ENCODE data around the gene PRRX2.

The PRRX2 gene

GRCh38 chr9:129665389-129665775, at the start of gene PRRX2:
Gene PRRX2, plus strand, starts transcription at chr9:129665647. Its CDS starts 221 bp downstream, at chr9:129665868.
- DNase-seq (ENCODE audit: low read depth in 2 of 2), result peak in 1 of 2 donors; percentile 37

- no peak for DNase-seq (ENCODE audit: low read depth in 2 of 2)
These were observed 48.3 kb upstream of the PRRX2 start for GRCh38 chr9:129617167-129617566.

- DNase-seq (ENCODE audit: low read depth in 2 of 2), result no peak
These were observed 45.4 kb upstream of the PRRX2 start for GRCh38 chr9:129619787-129620668.

- no peak for DNase-seq (ENCODE audit: low read depth in 2 of 2)
These were observed 44.7 kb upstream of the PRRX2 start, which contains the start of gene C9orf50 for GRCh38 chr9:129620669-129621295. Gene C9orf50, minus strand, starts transcription at chr9:129621101. Its CDS starts 527 bp downstream, at chr9:129620574.

GRCh38 chr9:129623331-129623730, 42.1 kb upstream of the PRRX2 start:
- no peak for DNase-seq (ENCODE audit: low read depth in 2 of 2)

- peak; percentile 66 to 76 for DNase-seq (ENCODE audit: low read depth in 2 of 2)
These were observed 41.2 kb upstream of the PRRX2 start for GRCh38 chr9:129624168-129624759.

- DNase-seq (ENCODE audit: low read depth in 2 of 2), result no peak
These were observed 40.5 kb upstream of the PRRX2 start for GRCh38 chr9:129624947-129625346.

- peak; percentile 85 to 89 for DNase-seq (ENCODE audit: low read depth in 2 of 2)
These were observed 39.3 kb upstream of the PRRX2 start, which contains the start of gene NTMT1 for GRCh38 chr9:129626079-129626624. Gene NTMT1, plus strand, starts transcription at chr9:129626163. Its CDS starts 6,541 bp downstream, at chr9:129632704.

- DNase-seq (ENCODE audit: low read depth in 2 of 2), result no peak
These were observed 38.7 kb upstream of the PRRX2 start for GRCh38 chr9:129626625-129627284.

GRCh38 chr9:129627556-129628440, 37.6 kb upstream of the PRRX2 start:
- no peak for DNase-seq (ENCODE audit: low read depth in 2 of 2)

- DNase-seq (ENCODE audit: low read depth in 2 of 2), result no peak
These were observed 36.7 kb upstream of the PRRX2 start for GRCh38 chr9:129628709-129629108.

- no peak for DNase-seq (ENCODE audit: low read depth in 2 of 2)
These were observed 36.1 kb upstream of the PRRX2 start for GRCh38 chr9:129629251-129629820.

- no peak for DNase-seq (ENCODE audit: low read depth in 2 of 2)
These were observed 34.3 kb upstream of the PRRX2 start for GRCh38 chr9:129630967-129631673.

GRCh38 chr9:129631674-129632129, 33.7 kb upstream of the PRRX2 start:
- no peak for DNase-seq (ENCODE audit: low read depth in 2 of 2)

GRCh38 chr9:129632460-129632859, 33.0 kb upstream of the PRRX2 start:
- DNase-seq (ENCODE audit: low read depth in 2 of 2), result no peak

GRCh38 chr9:129633207-129633606, 32.2 kb upstream of the PRRX2 start:
- DNase-seq (ENCODE audit: low read depth in 2 of 2), result no peak

GRCh38 chr9:129633848-129634247, 31.6 kb upstream of the PRRX2 start:
- DNase-seq (ENCODE audit: low read depth in 2 of 2), result no peak

GRCh38 chr9:129635099-129636065, 30.1 kb upstream of the PRRX2 start:
- no peak for DNase-seq (ENCODE audit: low read depth in 2 of 2)
